Islet precursor cell (in vitro differentiated cells): ENCODE results near the gene PHLPP2.

ENCODE experiments used
- DNase-seq: peaks from one replicate; pipeline ENCODE4 v3.0.0-alpha.2; 2018

The PHLPP2 gene

GRCh38 chr16:71724320-71724751 is at the start of gene PHLPP2:
Gene PHLPP2 (minus strand): TSS chr16:71724701. CDS start chr16:71714795, 9,906 bp downstream.
- DNase-seq = no peak

- DNase-seq = no peak
Observed at GRCh38 chr16:71771571-71771970, 47.1 kb upstream of the PHLPP2 start.

GRCh38 chr16:71769222-71769621 is 44.7 kb upstream of the PHLPP2 start:
- DNase-seq = no peak

- DNase-seq = no peak
Observed at GRCh38 chr16:71767060-71767900, 42.8 kb upstream of the PHLPP2 start.

- no peak for DNase-seq
Observed at GRCh38 chr16:71762186-71762585, 37.7 kb upstream of the PHLPP2 start.

- DNase-seq = no peak
Observed at GRCh38 chr16:71761097-71761496, 36.6 kb upstream of the PHLPP2 start.

GRCh38 chr16:71758293-71758760 is 33.8 kb upstream of the PHLPP2 start:
- no peak for DNase-seq

GRCh38 chr16:71754652-71755051 is 30.2 kb upstream of the PHLPP2 start:
- no peak for DNase-seq

GRCh38 chr16:71754108-71754507 is 29.6 kb upstream of the PHLPP2 start:
- no peak for DNase-seq

GRCh38 chr16:71748226-71748625 is 23.7 kb upstream of the PHLPP2 start:
- DNase-seq = no peak

- no peak for DNase-seq
Observed at GRCh38 chr16:71746442-71747046, 22.0 kb upstream of the PHLPP2 start.

GRCh38 chr16:71738855-71739254 is 14.4 kb upstream of the PHLPP2 start:
- DNase-seq = no peak

GRCh38 chr16:71737501-71737900 is 13.0 kb upstream of the PHLPP2 start:
- DNase-seq = no peak

- no peak for DNase-seq
Observed at GRCh38 chr16:71734511-71734910, 10.0 kb upstream of the PHLPP2 start.

- no peak for DNase-seq
Observed at GRCh38 chr16:71732587-71732986, 8.1 kb upstream of the PHLPP2 start.

- DNase-seq = no peak
Observed at GRCh38 chr16:71727551-71728324, 3.2 kb upstream of the PHLPP2 start.

GRCh38 chr16:71726476-71727315 is 2.2 kb upstream of the PHLPP2 start:
- no peak for DNase-seq

- DNase-seq = peak; percentile 84
Observed at GRCh38 chr16:71723537-71724319, 773 bp downstream of the PHLPP2 start.

- DNase-seq = peak; percentile 94
Observed at GRCh38 chr16:71722801-71723536, 1.5 kb downstream of the PHLPP2 start.

- no peak for DNase-seq
Observed at GRCh38 chr16:71721066-71721740, 3.3 kb downstream of the PHLPP2 start.
